A549 (cell line): ENCODE data around the gene ARID1B.

ENCODE experiments used
- POLR2A ChIP-seq: IDR thresholded peaks from 2 replicates; pipeline ENCODE4 v1.6.1; 2012; ENCODE audit warnings: mild to moderate bottlenecking, low read length
- RAD21 ChIP-seq, 2 experiments: fragments of >200 bp in 1 of 2; sonication (Bioruptor Twin) in 1 of 2; formaldehyde crosslinking in 1 of 2; IDR thresholded peaks in 1 of 2; conservative IDR thresholded peaks in 1 of 2; 2 replicates in 1 of 2; 3 replicates in 1 of 2; pipeline ENCODE4 v1.6.1; 2012 to 2018; ENCODE audit warnings: inconsistent platforms in 1 of 2
- RNF2 ChIP-seq: fragments of 200-600 bp; sonication (generic); IDR thresholded peaks from 2 replicates; pipeline ENCODE4 v1.6.1; 2016; ENCODE audit warnings: low read depth, mild to moderate bottlenecking, antibody characterized with exemption, moderate library complexity, borderline replicate concordance
- TF ChIP-seq, protein P1 (sequence below): IDR thresholded peaks from 2 replicates; pipeline ENCODE4 v1.6.1; 2012
- TF ChIP-seq, protein P2 (sequence below): fragments of 200-600 bp; sonication (generic); IDR thresholded peaks from 2 replicates; pipeline ENCODE4 v1.6.1; 2016; ENCODE audit warnings: antibody characterized with exemption, mild to moderate bottlenecking, moderate library complexity
- TF ChIP-seq, protein P3 (sequence below): fragments of >200 bp; sonication (Bioruptor Twin); formaldehyde crosslinking; IDR thresholded peaks from 3 replicates; pipeline ENCODE4 v1.5.1; 2016

DNA sequence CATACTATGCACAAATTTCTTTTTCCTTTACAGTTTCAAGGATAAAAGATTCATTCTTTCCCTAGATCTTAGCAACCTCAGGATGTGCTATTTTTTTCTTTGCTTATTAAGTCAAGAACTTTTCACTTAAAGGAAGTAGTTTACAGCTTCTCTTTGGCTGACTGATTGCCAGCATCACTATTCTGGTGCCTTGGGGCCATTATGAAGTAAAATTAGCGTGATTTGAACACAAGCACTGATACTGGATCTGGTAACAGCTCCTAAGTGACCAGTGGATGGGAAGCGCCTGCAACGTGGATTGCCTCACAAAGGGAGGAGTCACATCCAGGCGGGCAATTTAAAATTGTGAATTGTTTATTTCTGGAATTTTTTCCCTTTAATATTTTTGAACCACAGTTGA is 147.1 kb downstream of the ARID1B start:
- TF ChIP-seq, protein P1, sequence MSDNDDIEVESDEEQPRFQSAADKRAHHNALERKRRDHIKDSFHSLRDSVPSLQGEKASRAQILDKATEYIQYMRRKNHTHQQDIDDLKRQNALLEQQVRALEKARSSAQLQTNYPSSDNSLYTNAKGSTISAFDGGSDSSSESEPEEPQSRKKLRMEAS, result no peak
- TF ChIP-seq, protein P2, sequence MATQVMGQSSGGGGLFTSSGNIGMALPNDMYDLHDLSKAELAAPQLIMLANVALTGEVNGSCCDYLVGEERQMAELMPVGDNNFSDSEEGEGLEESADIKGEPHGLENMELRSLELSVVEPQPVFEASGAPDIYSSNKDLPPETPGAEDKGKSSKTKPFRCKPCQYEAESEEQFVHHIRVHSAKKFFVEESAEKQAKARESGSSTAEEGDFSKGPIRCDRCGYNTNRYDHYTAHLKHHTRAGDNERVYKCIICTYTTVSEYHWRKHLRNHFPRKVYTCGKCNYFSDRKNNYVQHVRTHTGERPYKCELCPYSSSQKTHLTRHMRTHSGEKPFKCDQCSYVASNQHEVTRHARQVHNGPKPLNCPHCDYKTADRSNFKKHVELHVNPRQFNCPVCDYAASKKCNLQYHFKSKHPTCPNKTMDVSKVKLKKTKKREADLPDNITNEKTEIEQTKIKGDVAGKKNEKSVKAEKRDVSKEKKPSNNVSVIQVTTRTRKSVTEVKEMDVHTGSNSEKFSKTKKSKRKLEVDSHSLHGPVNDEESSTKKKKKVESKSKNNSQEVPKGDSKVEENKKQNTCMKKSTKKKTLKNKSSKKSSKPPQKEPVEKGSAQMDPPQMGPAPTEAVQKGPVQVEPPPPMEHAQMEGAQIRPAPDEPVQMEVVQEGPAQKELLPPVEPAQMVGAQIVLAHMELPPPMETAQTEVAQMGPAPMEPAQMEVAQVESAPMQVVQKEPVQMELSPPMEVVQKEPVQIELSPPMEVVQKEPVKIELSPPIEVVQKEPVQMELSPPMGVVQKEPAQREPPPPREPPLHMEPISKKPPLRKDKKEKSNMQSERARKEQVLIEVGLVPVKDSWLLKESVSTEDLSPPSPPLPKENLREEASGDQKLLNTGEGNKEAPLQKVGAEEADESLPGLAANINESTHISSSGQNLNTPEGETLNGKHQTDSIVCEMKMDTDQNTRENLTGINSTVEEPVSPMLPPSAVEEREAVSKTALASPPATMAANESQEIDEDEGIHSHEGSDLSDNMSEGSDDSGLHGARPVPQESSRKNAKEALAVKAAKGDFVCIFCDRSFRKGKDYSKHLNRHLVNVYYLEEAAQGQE, result no peak
- TF ChIP-seq RAD21 (conservative IDR thresholded peaks at IDR 0.05 in 1 of 2, IDR thresholded peaks at IDR 0.05 in 1 of 2) (no peak), RNF2 (no peak), POLR2A (no peak)
- TF ChIP-seq, protein P3, sequence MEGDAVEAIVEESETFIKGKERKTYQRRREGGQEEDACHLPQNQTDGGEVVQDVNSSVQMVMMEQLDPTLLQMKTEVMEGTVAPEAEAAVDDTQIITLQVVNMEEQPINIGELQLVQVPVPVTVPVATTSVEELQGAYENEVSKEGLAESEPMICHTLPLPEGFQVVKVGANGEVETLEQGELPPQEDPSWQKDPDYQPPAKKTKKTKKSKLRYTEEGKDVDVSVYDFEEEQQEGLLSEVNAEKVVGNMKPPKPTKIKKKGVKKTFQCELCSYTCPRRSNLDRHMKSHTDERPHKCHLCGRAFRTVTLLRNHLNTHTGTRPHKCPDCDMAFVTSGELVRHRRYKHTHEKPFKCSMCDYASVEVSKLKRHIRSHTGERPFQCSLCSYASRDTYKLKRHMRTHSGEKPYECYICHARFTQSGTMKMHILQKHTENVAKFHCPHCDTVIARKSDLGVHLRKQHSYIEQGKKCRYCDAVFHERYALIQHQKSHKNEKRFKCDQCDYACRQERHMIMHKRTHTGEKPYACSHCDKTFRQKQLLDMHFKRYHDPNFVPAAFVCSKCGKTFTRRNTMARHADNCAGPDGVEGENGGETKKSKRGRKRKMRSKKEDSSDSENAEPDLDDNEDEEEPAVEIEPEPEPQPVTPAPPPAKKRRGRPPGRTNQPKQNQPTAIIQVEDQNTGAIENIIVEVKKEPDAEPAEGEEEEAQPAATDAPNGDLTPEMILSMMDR, result no peak
